Caco-2 (cell line): Measurements from ENCODE around the gene CXCL12. TPM values are rescaled to one million over a fixed set of nuclear protein-coding genes. Genes with fewer than 3 reads are reported as not detected.

Source experiments
- BruUV-seq: library from RNA; stranded (reverse); fragments of 400-500 nt; replicated peaks from 2 replicates; lab custom pipeline; 2021; lab: Mats Ljungman, UMichigan
- CTCF ChIA-PET: fragments of 300-600 bp; sonication (Branson Sonifier 250); formaldehyde crosslinking; loops from one replicate; lab custom pipeline; 2022; ENCODE audit warnings: antibody characterized with exemption; lab: Charles Lee
- POLR2A ChIA-PET: fragments of 300-600 bp; sonication (Branson Sonifier 250); formaldehyde crosslinking; loops from one replicate; lab custom pipeline; 2022; ENCODE audit warnings: antibody characterized with exemption; lab: Charles Lee
- DNase-seq, 2 experiments: peaks; one replicate each; pipeline versions ENCODE4 v3.0.0 to v3.0.0-alpha.2; 2020 to 2022
- H3K27me3 ChIP-seq: replicated peaks from 2 replicates; pipeline ENCODE4 v1.6.0; 2011; ENCODE audit warnings: low read length; ENCODE audit not compliant: control insufficient read depth, insufficient read depth
- H3K36me3 ChIP-seq: 2 replicates; pipeline ENCODE4 v1.5.1; 2011; ENCODE audit warnings: low read length; ENCODE audit not compliant: control insufficient read depth, insufficient read depth
- H3K4me1 ChIP-seq: fragments of 250-450 bp; sonication (Bioruptor Pico); 2 replicates; pipeline ENCODE4 v1.5.1; 2020; ENCODE audit warnings: mild to moderate bottlenecking
- H3K4me3 ChIP-seq: 2 replicates; pipeline ENCODE4 v1.5.1; 2011; ENCODE audit warnings: low read depth, mild to moderate bottlenecking, control low read depth, low read length
- H3K9me3 ChIP-seq: fragments of 250-450 bp; sonication (Bioruptor Pico); 2 replicates; pipeline ENCODE4 v1.5.1; 2020; ENCODE audit warnings: mild to moderate bottlenecking, moderate library complexity
- H3K27ac Mint-ChIP-seq: one replicate; pipeline ENCODE4 v1.8.0; 2022; ENCODE audit warnings: mixed read lengths; ENCODE audit not compliant: unreplicated experiment
- H3K27me3 Mint-ChIP-seq: one replicate; pipeline ENCODE4 v1.8.0; 2022; ENCODE audit warnings: mixed read lengths; ENCODE audit not compliant: insufficient read depth, unreplicated experiment
- H3K36me3 Mint-ChIP-seq: one replicate; pipeline ENCODE4 v1.8.0; 2022; ENCODE audit warnings: mild to moderate bottlenecking, mixed read lengths; ENCODE audit not compliant: insufficient read depth, unreplicated experiment
- H3K4me1 Mint-ChIP-seq: one replicate; pipeline ENCODE4 v1.8.0; 2022; ENCODE audit warnings: low read depth, mixed read lengths; ENCODE audit not compliant: unreplicated experiment
- H3K4me3 Mint-ChIP-seq: one replicate; pipeline ENCODE4 v1.8.0; 2022; ENCODE audit warnings: mild to moderate bottlenecking, moderate library complexity, mixed read lengths; ENCODE audit not compliant: unreplicated experiment
- H3K9me3 Mint-ChIP-seq: one replicate; pipeline ENCODE4 v1.8.0; 2022; ENCODE audit warnings: mixed read lengths; ENCODE audit not compliant: unreplicated experiment
- CTCF ChIP-seq, 2 experiments: fragments of 200-600 bp in 1 of 2; IDR thresholded peaks; 1 replicate in 1 of 2; 2 replicates in 1 of 2; pipeline versions ENCODE4 v1.5.1 to v1.8.0; 2011 to 2022; ENCODE audit warnings: antibody characterized with exemption in 1 of 2, control low read depth in 1 of 2, inconsistent platforms in 1 of 2, low read depth in 1 of 2, low read length in 1 of 2, mild to moderate bottlenecking in 1 of 2, moderate library complexity in 1 of 2; ENCODE audit not compliant: insufficient read depth in 1 of 2, severe bottlenecking in 1 of 2, unreplicated experiment in 1 of 2
- intact Hi-C: fragments of 100-400 bp; cut with micrococcal nuclease; formaldehyde crosslinking; loops from one replicate; pipeline ENCODE4 v1.10.0; 2022; ENCODE audit not compliant: unreplicated experiment
- total RNA-seq: library from RNA; stranded (reverse); gene quantifications from 2 replicates; pipeline ENCODE4 v1.2.3, GENCODE V29; 2022

Gene CXCL12
- total RNA-seq, 1 experiment from 2014 or later: 0.27 TPM

GRCh38 chr10:44358080-44358771 lies 26.7 kb downstream of the CXCL12 start:
- Mint-ChIP-seq H3K9me3 (no peaks in the 10 kb centered on the region), H3K36me3 (no peaks in the 10 kb centered on the region), H3K27me3 (peaks cover 16% of the 10 kb centered on the region), H3K4me3 (no peak overlapping the region), H3K27ac (no peak overlapping the region), H3K4me1 (no peaks in the 10 kb centered on the region)
- no TSS peak for BruUV-seq
- POLR2A ChIA-PET: no interaction called here
- H3K4me1 ChIP-seq: no peaks in the 10 kb centered on the region
- H3K27me3 ChIP-seq: no peaks in the 10 kb centered on the region
- intact Hi-C loops: no loop called here
- H3K4me3 ChIP-seq: no peak overlapping the region
- no peaks in the 10 kb centered on the region for H3K9me3 ChIP-seq
- no peak for TF ChIP-seq CTCF (IDR thresholded peaks at IDR 0.05; ENCODE audit: insufficient read depth in 1 of 2, low read depth in 1 of 2, low read length in 1 of 2, severe bottlenecking in 1 of 2, unreplicated experiment in 1 of 2)
- DNase-seq: no peak
- CTCF ChIA-PET: no interaction called here
- H3K36me3 ChIP-seq: no peaks in the 10 kb centered on the region

GRCh38 chr10:44357023-44357540 lies 27.8 kb downstream of the CXCL12 start:
- no peaks in the 10 kb centered on the region for H3K36me3 Mint-ChIP-seq
- no peak for DNase-seq
- no peak overlapping the region for H3K4me3 Mint-ChIP-seq
- no peaks in the 10 kb centered on the region for H3K4me1 ChIP-seq
- no TSS peak for BruUV-seq
- intact Hi-C loops: no loop called here
- peaks cover 14% of the 10 kb centered on the region for H3K27me3 Mint-ChIP-seq
- TF ChIP-seq CTCF (IDR thresholded peaks at IDR 0.05; ENCODE audit: insufficient read depth in 1 of 2, low read depth in 1 of 2, low read length in 1 of 2, severe bottlenecking in 1 of 2, unreplicated experiment in 1 of 2): no peak
- H3K27ac Mint-ChIP-seq: no peak overlapping the region
- H3K4me3 ChIP-seq: no peak overlapping the region
- POLR2A ChIA-PET: no interaction called here
- no peaks in the 10 kb centered on the region for H3K4me1 Mint-ChIP-seq
- CTCF ChIA-PET: no interaction called here
- no peaks in the 10 kb centered on the region for H3K27me3 ChIP-seq
- H3K9me3 ChIP-seq: no peaks in the 10 kb centered on the region
- H3K9me3 Mint-ChIP-seq: no peaks in the 10 kb centered on the region
- no peaks in the 10 kb centered on the region for H3K36me3 ChIP-seq

GRCh38 chr10:44356139-44357022 lies 28.5 kb downstream of the CXCL12 start:
- CTCF ChIA-PET: interaction anchor here (0.7 kb wide), 1 partner anchor 569 kb away, joined by 5 read pairs; no protein-coding TSS in a partner anchor
- H3K4me1 Mint-ChIP-seq: no peaks in the 10 kb centered on the region
- H3K4me1 ChIP-seq: no peaks in the 10 kb centered on the region
- H3K36me3 Mint-ChIP-seq: no peaks in the 10 kb centered on the region
- intact Hi-C loops: no loop called here
- TF ChIP-seq CTCF (IDR thresholded peaks at IDR 0.05; ENCODE audit: insufficient read depth in 1 of 2, low read depth in 1 of 2, low read length in 1 of 2, severe bottlenecking in 1 of 2, unreplicated experiment in 1 of 2): no peak
- POLR2A ChIA-PET: no interaction called here
- no peaks in the 10 kb centered on the region for H3K27me3 ChIP-seq
- no peaks in the 10 kb centered on the region for H3K9me3 ChIP-seq
- no peaks in the 10 kb centered on the region for H3K36me3 ChIP-seq
- H3K27me3 Mint-ChIP-seq: peaks cover 16% of the 10 kb centered on the region
- H3K9me3 Mint-ChIP-seq: no peaks in the 10 kb centered on the region
- H3K27ac Mint-ChIP-seq: no peak overlapping the region
- no peak overlapping the region for H3K4me3 Mint-ChIP-seq
- H3K4me3 ChIP-seq: no peak overlapping the region
- BruUV-seq: no TSS peak
- DNase-seq: no peak
